DMS114 treated with DMSO at 0.1 percent for 48 hours (cell line): ENCODE measurements around the gene MYH10.

ENCODE experiments used
- DNase-seq: peaks from one replicate; lab custom pipeline; 2025; ENCODE audit not compliant: unreplicated experiment; lab: John Stamatoyannopoulos, UW

Gene MYH10

GRCh38 chr17:8451933-8452614 lies 178.5 kb downstream of the MYH10 start:
- no peak for DNase-seq

- DNase-seq, result no peak
Observed at GRCh38 chr17:8448310-8448709, 182.2 kb downstream of the MYH10 start.

GRCh38 chr17:8447799-8448198 lies 182.7 kb downstream of the MYH10 start:
- DNase-seq, result no peak

GRCh38 chr17:8445536-8445935 lies 185.0 kb downstream of the MYH10 start:
- no peak for DNase-seq

- no peak for DNase-seq
Observed at GRCh38 chr17:8444494-8444893, 186.0 kb downstream of the MYH10 start.

GRCh38 chr17:8443756-8444155 lies 186.8 kb downstream of the MYH10 start:
- DNase-seq, result no peak

- DNase-seq, result no peak
Observed at GRCh38 chr17:8442310-8442709, 188.2 kb downstream of the MYH10 start.

- DNase-seq, result no peak
Observed at GRCh38 chr17:8441690-8442089, 188.8 kb downstream of the MYH10 start.

- DNase-seq, result no peak
Observed at GRCh38 chr17:8439681-8440080, 190.8 kb downstream of the MYH10 start.

GRCh38 chr17:8438441-8438840 lies 192.1 kb downstream of the MYH10 start:
- DNase-seq, result no peak

GRCh38 chr17:8436844-8437171 lies 193.7 kb downstream of the MYH10 start:
- DNase-seq, result no peak

- DNase-seq, result peak; percentile 24
Observed at GRCh38 chr17:8436169-8436843, 194.2 kb downstream of the MYH10 start.

- peak; percentile 87 for DNase-seq
Observed at GRCh38 chr17:8435245-8436168, 195.0 kb downstream of the MYH10 start, which contains the start of gene NDEL1. TSS of gene NDEL1 (plus strand) at chr17:8435884. CDS start at chr17:8444272, 8,388 bp downstream.

- DNase-seq, result no peak
Observed at GRCh38 chr17:8430966-8431365, 199.6 kb downstream of the MYH10 start.

GRCh38 chr17:8426802-8427201 lies 203.7 kb downstream of the MYH10 start:
- DNase-seq, result no peak

- no peak for DNase-seq
Observed at GRCh38 chr17:8426094-8426720, 204.3 kb downstream of the MYH10 start.
